H9 (cell line): ENCODE measurements around the gene CCR2. TPM values are rescaled to one million over a fixed set of nuclear protein-coding genes. Genes with fewer than 3 reads are reported as not detected.

Source experiments
- DNase-seq: peaks from one replicate; pipeline ENCODE4 v3.0.0-alpha.2; 2017
- H2AFZ ChIP-seq: one replicate; pipeline ENCODE4 v1.6.1; 2013; ENCODE audit warnings: mild to moderate bottlenecking, low read length, control low read depth, moderate library complexity
- H2AK5ac ChIP-seq: 2 replicates; pipeline ENCODE4 v1.6.1; 2013; ENCODE audit warnings: low read length, control low read depth, mixed read lengths; ENCODE audit not compliant: insufficient read length
- H2BK120ac ChIP-seq: one replicate; pipeline ENCODE4 v1.6.1; 2013; ENCODE audit warnings: low read depth, mild to moderate bottlenecking, low read length, control low read depth, inconsistent platforms; ENCODE audit not compliant: poor library complexity, severe bottlenecking
- H2BK12ac ChIP-seq: 2 replicates; pipeline ENCODE4 v1.6.1; 2013; ENCODE audit warnings: low read length, control low read depth, mixed read lengths, low read depth; ENCODE audit not compliant: insufficient read length
- H2BK15ac ChIP-seq: 2 replicates; pipeline ENCODE4 v1.6.1; 2013; ENCODE audit warnings: low read depth, low read length, control low read depth
- H2BK20ac ChIP-seq: one replicate; pipeline ENCODE4 v1.6.1; 2013; ENCODE audit warnings: low read depth, mild to moderate bottlenecking, low read length, control low read depth, inconsistent platforms; ENCODE audit not compliant: poor library complexity, severe bottlenecking
- H2BK5ac ChIP-seq: 2 replicates; pipeline ENCODE4 v1.6.1; 2013; ENCODE audit warnings: low read length, control low read depth, mixed read lengths; ENCODE audit not compliant: insufficient read length
- H3K14ac ChIP-seq: 2 replicates; pipeline ENCODE4 v1.6.1; 2013; ENCODE audit warnings: low read length, control low read depth; ENCODE audit not compliant: insufficient read depth
- H3K18ac ChIP-seq: 2 replicates; pipeline ENCODE4 v1.6.1; 2013; ENCODE audit warnings: low read depth, mild to moderate bottlenecking, mixed read lengths, low read length, control low read depth; ENCODE audit not compliant: insufficient read length
- H3K23ac ChIP-seq: 2 replicates; pipeline ENCODE4 v1.6.1; 2013; ENCODE audit warnings: low read length, control low read depth, mixed read lengths, low read depth; ENCODE audit not compliant: insufficient read length
- H3K23me2 ChIP-seq: 2 replicates; pipeline ENCODE4 v1.6.1; 2013; ENCODE audit warnings: low read depth, mild to moderate bottlenecking, mixed read lengths, low read length, control low read depth; ENCODE audit not compliant: insufficient read length, poor library complexity, severe bottlenecking
- H3K27ac ChIP-seq: 2 replicates; pipeline ENCODE4 v1.5.1; 2013; ENCODE audit warnings: low read length, control low read depth, mixed read lengths, low read depth; ENCODE audit not compliant: insufficient read length
- H3K27me3 ChIP-seq: 2 replicates; pipeline ENCODE4 v1.6.1; 2013; ENCODE audit warnings: low read length, control low read depth, inconsistent platforms; ENCODE audit not compliant: insufficient read depth
- H3K4ac ChIP-seq: 2 replicates; pipeline ENCODE4 v1.6.1; 2013; ENCODE audit warnings: low read depth, mild to moderate bottlenecking, control low read depth, inconsistent platforms, low read length, moderate library complexity
- H3K4me1 ChIP-seq: 2 replicates; pipeline ENCODE4 v1.6.1; 2013; ENCODE audit warnings: low read length, control low read depth, inconsistent platforms; ENCODE audit not compliant: insufficient read depth
- H3K4me2 ChIP-seq: 2 replicates; pipeline ENCODE4 v1.6.1; 2013; ENCODE audit warnings: low read length, control low read depth, mixed read lengths; ENCODE audit not compliant: insufficient read length, insufficient read depth
- H3K56ac ChIP-seq: 2 replicates; pipeline ENCODE4 v1.6.1; 2013; ENCODE audit warnings: low read depth, mild to moderate bottlenecking, mixed read lengths, low read length, control low read depth; ENCODE audit not compliant: insufficient read length
- H3K79me1 ChIP-seq: 2 replicates; pipeline ENCODE4 v1.6.1; 2013; ENCODE audit warnings: low read depth, mild to moderate bottlenecking, moderate library complexity, low read length, control low read depth, inconsistent platforms; ENCODE audit not compliant: insufficient read depth, poor library complexity, severe bottlenecking
- H3K79me2 ChIP-seq: 2 replicates; pipeline ENCODE4 v1.6.1; 2013; ENCODE audit warnings: low read length, control low read depth, inconsistent platforms; ENCODE audit not compliant: insufficient read depth
- H3K9ac ChIP-seq: 2 replicates; pipeline ENCODE4 v1.6.1; 2013; ENCODE audit warnings: low read length, control low read depth, mixed read lengths; ENCODE audit not compliant: insufficient read length; ENCODE audit errors: extremely low read depth
- H3K9me3 ChIP-seq: one replicate; pipeline ENCODE4 v1.6.1; 2013; ENCODE audit warnings: low read depth, low read length, inconsistent platforms; ENCODE audit not compliant: control insufficient read depth
- H3T11ph ChIP-seq: one replicate; pipeline ENCODE4 v1.6.1; 2013; ENCODE audit warnings: mild to moderate bottlenecking, low read length, control low read depth, inconsistent platforms
- H4K20me1 ChIP-seq: one replicate; pipeline ENCODE4 v1.6.1; 2013; ENCODE audit not compliant: control insufficient read depth, insufficient read length, insufficient read depth
- H4K5ac ChIP-seq: 2 replicates; pipeline ENCODE4 v1.6.1; 2013; ENCODE audit warnings: low read depth, mild to moderate bottlenecking, mixed read lengths, low read length, control low read depth; ENCODE audit not compliant: insufficient read length
- H4K8ac ChIP-seq: replicated peaks from 2 replicates; pipeline ENCODE4 v1.6.1; 2013; ENCODE audit warnings: low read length, control low read depth, mixed read lengths, low read depth; ENCODE audit not compliant: insufficient read length
- H4K91ac ChIP-seq: 2 replicates; pipeline ENCODE4 v1.6.1; 2013; ENCODE audit warnings: low read depth, mild to moderate bottlenecking, moderate library complexity, mixed read lengths, low read length, control low read depth; ENCODE audit not compliant: insufficient read length
- H3K27ac Mint-ChIP-seq, 3 experiments: 2 replicates in 2 of 3; 3 replicates in 1 of 3; pipeline ENCODE4 v1.8.0; 2020 to 2021; ENCODE audit warnings: mixed read lengths in 3 of 3, mild to moderate bottlenecking in 1 of 3, moderate library complexity in 1 of 3
- H3K27me3 Mint-ChIP-seq: 2 replicates; pipeline ENCODE4 v1.8.0; 2021; ENCODE audit warnings: low read depth, mild to moderate bottlenecking, moderate library complexity, mixed read lengths
- H3K36me3 Mint-ChIP-seq, 3 experiments: 2 replicates in 2 of 3; 3 replicates in 1 of 3; pipeline ENCODE4 v1.8.0; 2020 to 2021; ENCODE audit warnings: low read depth in 3 of 3, mixed read lengths in 3 of 3; ENCODE audit not compliant: insufficient read depth in 1 of 3
- H3K4me1 Mint-ChIP-seq, 2 experiments: 2 replicates each; pipeline ENCODE4 v1.8.0; 2020; ENCODE audit warnings: mixed read lengths in 2 of 2
- H3K4me3 Mint-ChIP-seq, 2 experiments: 2 replicates in 1 of 2; 3 replicates in 1 of 2; pipeline ENCODE4 v1.8.0; 2020 to 2021; ENCODE audit warnings: mild to moderate bottlenecking in 2 of 2, mixed read lengths in 2 of 2, moderate library complexity in 1 of 2
- H3K9me3 Mint-ChIP-seq, 2 experiments: 2 replicates in 1 of 2; 3 replicates in 1 of 2; pipeline ENCODE4 v1.8.0; 2020; ENCODE audit warnings: mild to moderate bottlenecking in 2 of 2, mixed read lengths in 2 of 2, moderate library complexity in 1 of 2
- WGBS: extraction: QIAGEN DNeasy Blood & Tissue Kit; methylation state at CpG from one replicate; pipeline ENCODE4 v1.1.7; 2013; ENCODE audit warnings: missing lambda C conversion rate, low lambda C conversion rate, mixed read lengths; ENCODE audit not compliant: insufficient read length; ENCODE audit errors: extremely low coverage; 5-methylcytosine and 5-hydroxymethylcytosine counted together
- total RNA-seq: library from RNA; stranded (reverse); gene quantifications from 2 replicates; pipeline ENCODE4 v1.2.1, GENCODE V29; 2021
- TF ChIP-seq, protein P1 (sequence below): fragments of 200-600 bp; sonication (generic); conservative IDR thresholded peaks from 3 replicates; pipeline ENCODE4 v1.8.0; 2021; ENCODE audit warnings: antibody characterized with exemption, mild to moderate bottlenecking

CCR2 gene
- total RNA-seq, 1 experiment from 2014 or later = not detected

DNA sequence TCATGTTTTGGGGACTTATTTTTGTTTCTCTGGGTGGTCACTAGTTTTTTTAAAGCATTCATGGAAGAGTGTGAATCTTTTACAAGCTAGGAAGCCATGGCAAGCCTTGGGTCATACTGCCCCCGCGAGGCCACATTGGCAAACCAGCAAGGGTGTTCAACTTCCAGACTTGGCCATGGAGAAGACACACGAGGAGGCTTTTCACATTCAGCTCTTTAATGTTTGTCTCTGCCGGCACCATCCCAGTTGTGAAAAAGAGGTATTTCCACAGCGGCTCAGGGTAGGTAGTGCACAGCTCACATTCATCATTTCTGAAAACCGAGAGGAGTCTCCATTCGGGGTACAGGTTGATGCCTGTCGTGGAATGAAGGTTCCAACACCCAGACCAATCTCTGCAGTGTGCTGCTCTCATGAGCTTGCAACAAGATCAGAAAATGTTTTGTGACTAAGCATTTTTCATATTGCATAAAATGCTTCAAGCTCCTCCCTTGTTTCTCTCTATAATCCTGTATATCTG, 24.6 kb downstream of the CCR2 start:
- Histone ChIP-seq H2BK5ac (no peak overlapping the region), H4K8ac (no peak overlapping the region), H2AK5ac (no peak overlapping the region), H2BK15ac (no peak overlapping the region), H2BK120ac (no peak overlapping the region), H4K5ac (no peak overlapping the region), H4K91ac (no peak overlapping the region), H4K20me1 (no peaks in the 10 kb centered on the region), H3K9me3 (no peaks in the 10 kb centered on the region), H3K56ac (no peak overlapping the region), H3K23me2 (peaks cover 2% of the 10 kb centered on the region), H3K27me3 (no peaks in the 10 kb centered on the region), H3K14ac (no peak overlapping the region), H3K79me1 (no peaks in the 10 kb centered on the region), H3K4me1 (peaks cover 11% of the 10 kb centered on the region), H3K4ac (no peak overlapping the region), H3K23ac (no peak overlapping the region), H3K4me2 (no peak overlapping the region), H3K27ac (no peak overlapping the region), H3T11ph (no peak overlapping the region), H2AFZ (no peak overlapping the region), H3K79me2 (no peaks in the 10 kb centered on the region), H3K9ac (no peak overlapping the region), H2BK12ac (no peak overlapping the region), H3K18ac (no peak overlapping the region), H2BK20ac (no peak overlapping the region)
- H3K27ac Mint-ChIP-seq = no peak overlapping the region
- TF ChIP-seq, protein P1, sequence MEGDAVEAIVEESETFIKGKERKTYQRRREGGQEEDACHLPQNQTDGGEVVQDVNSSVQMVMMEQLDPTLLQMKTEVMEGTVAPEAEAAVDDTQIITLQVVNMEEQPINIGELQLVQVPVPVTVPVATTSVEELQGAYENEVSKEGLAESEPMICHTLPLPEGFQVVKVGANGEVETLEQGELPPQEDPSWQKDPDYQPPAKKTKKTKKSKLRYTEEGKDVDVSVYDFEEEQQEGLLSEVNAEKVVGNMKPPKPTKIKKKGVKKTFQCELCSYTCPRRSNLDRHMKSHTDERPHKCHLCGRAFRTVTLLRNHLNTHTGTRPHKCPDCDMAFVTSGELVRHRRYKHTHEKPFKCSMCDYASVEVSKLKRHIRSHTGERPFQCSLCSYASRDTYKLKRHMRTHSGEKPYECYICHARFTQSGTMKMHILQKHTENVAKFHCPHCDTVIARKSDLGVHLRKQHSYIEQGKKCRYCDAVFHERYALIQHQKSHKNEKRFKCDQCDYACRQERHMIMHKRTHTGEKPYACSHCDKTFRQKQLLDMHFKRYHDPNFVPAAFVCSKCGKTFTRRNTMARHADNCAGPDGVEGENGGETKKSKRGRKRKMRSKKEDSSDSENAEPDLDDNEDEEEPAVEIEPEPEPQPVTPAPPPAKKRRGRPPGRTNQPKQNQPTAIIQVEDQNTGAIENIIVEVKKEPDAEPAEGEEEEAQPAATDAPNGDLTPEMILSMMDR = peak; percentile 88
- peak; percentile 73 for DNase-seq
- H3K4me1 Mint-ChIP-seq = peaks cover 29% of the 10 kb centered on the region in 2 experiments
- H3K4me3 Mint-ChIP-seq = no peak overlapping the region
- no peaks in the 10 kb centered on the region for H3K36me3 Mint-ChIP-seq
- H3K27me3 Mint-ChIP-seq = peaks cover 14% of the 10 kb centered on the region
- H3K9me3 Mint-ChIP-seq = no peaks in the 10 kb centered on the region; a peak in 1 of 5 replicates
- no CpG with 5 or more reads among the region's 8 CpGs for WGBS
